Mesenteric fat pad (tissue), 1 donor: ENCODE data around the gene CFAP70. TPM values are rescaled to one million over a fixed set of nuclear protein-coding genes. Genes with fewer than 3 reads are reported as not detected.
A peak's percentile ranks its signal among the peaks of the same experiment; 100 is the strongest.
"Not testable (repeated sequence)": the region's sequence is repeated elsewhere in the genome, so short reads cannot be mapped to it uniquely, and the experiment has no call there.

ENCODE experiments used
- DNase-seq: peaks from one replicate; pipeline ENCODE4 v3.0.0-alpha.2; 2020; ENCODE audit warnings: low spot score
- long read RNA-seq: library from polyadenylated mRNA; unstranded; transcript quantifications from one replicate; pipeline ENCODE4 v2.0.0, GENCODE V29; 2020
- total RNA-seq: library from RNA; stranded (reverse); fragmentation: NEBNext Ultra II Directional; extraction: Animal tissue kit (Norgen Biotek cat#: 25700); gene quantifications from one replicate; pipeline ENCODE4 v1.2.1, GENCODE V29; 2021
- donor health status: DM: yes; HTN: yes; CAD: no.

Gene CFAP70
- 2.5 TPM for total RNA-seq
- long read RNA-seq, partial matches to known transcripts = 0 of 3 reads
- long read RNA-seq, other reads (novel, unspliced or antisense) = 3 of 3 reads

DNA sequence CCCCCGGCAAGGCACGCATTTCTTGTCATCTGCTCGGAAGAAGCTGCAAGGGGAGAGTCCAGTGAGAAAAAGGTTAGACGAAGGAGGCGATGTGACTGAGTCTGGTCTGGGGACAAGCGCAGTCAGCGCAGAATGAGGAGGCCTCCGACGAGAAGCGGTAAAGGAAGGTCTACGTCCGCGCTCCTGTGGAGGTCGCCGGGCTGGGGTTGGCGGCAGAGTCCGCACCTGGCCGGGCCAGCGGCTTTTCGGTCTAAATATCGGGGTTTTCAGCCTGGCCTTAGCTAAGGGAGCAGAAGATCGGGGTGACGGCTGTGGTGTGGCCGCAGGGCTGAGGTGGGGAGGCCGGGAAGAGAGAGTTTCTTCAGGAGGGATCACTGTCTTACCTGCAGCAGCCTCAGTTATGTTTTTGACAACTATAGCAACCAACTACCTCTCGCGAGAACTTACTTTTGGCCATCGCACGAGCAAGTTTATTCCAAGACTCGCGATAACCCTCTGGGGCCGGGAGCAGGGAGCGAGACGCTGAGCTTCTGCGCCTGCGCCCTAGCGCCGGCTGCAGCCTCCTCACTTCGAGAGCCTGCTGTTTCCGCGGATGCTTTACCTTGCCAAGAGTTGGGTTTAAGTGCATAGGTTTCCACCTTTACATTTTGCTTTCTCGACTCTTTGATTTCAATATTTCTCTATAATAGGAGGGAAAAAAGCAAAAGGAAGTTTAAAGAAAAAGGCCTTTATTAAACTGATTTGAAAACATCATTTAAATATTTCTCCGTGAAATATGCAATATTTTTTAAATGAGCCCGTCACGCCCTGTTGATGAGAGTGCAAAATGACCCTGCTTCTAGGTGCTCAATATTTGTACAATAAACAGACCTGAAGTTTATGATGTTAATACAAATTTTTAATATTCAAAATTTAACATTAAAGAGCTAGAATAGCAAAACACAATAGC is at the start of gene CFAP70:
Gene CFAP70 (minus strand): TSS at position 534 of the 949 bp plus-strand sequence. CDS start 4,068 bp downstream, outside the sequence.
- peak; percentile 95 for DNase-seq

DNA sequence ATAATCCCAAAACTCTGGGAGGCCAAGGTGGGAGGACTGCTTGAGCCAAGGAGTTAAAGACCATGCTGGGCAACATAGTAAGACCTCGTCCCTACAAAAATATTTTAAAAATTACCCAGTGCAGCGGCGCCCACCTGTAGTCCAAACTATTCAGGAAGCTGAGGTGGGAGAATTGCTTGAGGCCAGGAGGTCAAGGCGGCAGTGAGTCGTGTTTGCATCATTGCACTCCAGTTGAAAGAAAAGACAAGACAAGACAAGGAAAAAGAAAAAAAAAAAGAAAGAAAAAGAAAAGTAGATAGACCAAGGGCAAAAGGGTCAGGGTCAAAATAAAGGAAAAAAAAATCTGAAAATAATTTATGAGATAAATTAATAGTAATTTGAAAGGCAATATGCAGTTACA is 49.4 kb upstream of the CFAP70 start:
- DNase-seq = no peak

DNA sequence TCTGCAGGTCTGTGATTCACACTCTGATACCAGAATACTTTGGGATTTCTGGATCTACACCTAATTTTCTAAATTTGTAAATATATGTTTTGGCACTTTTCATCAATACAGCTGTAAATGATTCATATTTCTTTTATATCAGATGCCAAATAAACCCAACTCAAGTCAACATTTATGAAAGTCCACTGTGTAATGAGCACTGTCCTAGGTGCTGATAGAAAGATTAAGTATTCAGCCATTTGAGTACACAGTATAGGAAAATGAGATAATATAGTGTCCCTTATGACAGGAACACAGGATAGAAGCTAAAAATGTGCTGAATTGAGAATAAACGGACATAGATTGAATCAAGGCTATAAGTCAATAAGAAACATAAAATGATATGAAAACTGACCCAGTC is 48.8 kb upstream of the CFAP70 start:
- DNase-seq = no peak

DNA sequence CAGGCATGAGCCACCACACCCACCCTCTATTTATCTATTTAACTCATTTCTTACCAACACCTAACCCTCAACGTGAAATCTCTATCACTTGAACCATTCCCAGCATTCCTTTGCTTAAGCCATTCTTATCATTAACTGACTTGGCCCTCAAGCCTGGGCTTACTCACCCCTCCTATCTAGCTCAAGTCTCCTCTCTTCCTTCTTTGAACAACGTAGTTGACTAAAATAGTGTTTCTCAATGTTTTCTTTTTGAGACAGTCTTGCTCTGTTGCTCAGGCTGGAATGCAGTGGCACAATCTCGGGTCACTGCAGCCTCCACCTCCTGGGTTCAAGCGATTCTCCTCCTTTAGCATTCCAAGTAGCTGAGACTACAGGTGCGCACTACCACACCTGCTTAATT is 48.2 kb upstream of the CFAP70 start:
- no peak for DNase-seq

DNA sequence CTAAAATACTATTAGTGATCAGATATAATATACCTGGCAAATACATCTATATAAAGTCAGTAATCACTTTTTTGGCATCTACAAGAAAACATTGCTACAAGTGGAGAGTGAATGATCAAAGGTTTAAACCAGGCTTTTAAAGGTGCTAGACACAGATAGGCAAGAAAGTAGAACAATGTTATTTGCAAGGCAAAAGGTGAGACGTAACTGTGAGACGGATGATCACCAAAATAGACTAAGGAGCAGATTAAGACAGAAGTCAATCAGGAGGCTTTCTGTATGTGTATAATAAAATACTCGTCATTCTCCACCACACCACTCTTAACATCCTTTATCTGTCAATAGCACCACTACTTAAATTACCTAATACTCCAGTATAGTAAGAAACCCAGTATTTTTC is 46.9 kb upstream of the CFAP70 start:
- DNase-seq = no peak

DNA sequence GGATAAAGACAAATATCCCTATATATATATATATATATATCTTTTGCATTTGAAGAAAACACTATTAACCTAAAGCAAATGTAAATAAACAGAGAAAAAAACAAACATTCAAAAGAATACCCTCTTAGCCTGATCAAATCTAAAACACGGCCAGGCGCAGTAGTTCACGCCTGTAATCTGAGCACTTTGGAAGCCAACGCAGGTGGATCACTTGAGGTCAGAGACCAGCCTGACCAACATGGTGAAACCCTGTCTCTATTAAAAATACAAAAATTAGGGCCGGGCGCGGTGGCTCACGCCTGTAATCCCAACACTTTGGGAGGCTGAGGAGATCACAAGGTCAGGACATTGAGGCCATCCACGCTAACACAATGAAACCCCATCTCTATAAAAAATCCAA is 46.0 kb upstream of the CFAP70 start:
- no peak for DNase-seq

DNA sequence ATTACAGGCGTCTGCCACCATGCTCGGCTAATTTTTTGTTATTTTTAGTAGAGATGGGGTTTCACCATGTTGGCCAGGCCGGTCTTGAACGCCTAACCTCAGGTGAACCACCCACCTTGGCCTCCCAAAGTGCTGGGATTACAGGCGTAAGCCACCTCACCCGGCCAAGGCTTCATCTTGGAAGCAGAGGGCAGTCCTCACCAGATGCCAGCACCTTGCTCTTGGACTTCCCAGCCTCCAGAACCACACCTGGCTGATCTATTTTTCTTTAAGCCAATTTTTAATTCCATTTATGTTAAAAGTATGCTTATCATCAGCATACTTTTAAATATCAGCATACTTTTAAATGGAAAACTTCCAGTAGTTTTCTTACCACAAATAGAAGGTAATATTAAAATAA is 43.0 kb upstream of the CFAP70 start:
- no peak for DNase-seq

DNA sequence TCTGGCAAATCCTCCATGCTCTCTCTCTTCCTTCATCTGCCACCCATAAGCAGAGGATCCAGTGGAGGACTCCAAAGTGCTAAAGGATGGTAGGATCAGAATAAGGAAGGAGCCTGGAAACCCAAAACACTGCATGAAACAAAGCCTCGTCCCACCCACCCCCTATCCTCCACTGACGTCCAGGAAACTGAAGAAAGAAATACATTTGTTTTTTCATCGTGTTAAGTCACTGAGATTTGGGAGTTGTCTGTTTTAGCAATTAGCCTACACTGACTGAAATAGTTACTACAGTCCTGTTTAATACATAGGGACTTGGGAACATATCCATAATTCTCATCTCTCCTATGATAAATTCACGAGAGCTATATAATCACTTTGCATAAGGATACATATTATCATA is 40.4 kb upstream of the CFAP70 start:
- DNase-seq = no peak

DNA sequence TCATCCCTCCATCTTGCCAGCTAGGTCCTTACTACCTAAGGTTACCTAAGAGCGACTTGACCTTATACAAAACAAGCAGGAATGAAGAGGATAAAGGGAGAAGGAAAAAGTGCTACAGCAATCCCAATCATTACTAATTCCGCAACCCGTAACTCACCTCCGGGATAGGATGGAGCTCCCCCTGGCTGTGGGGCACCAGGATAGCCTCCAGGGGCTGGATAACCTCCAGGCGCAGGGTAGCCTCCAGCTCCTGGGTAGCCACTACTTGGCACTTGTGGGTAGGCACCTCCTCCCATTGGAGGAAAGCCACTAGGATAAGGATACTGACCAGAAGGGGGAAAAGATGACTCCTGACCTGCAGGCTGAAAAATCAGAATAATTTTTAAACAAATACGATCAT is 39.4 kb upstream of the CFAP70 start:
- no peak for DNase-seq

DNA sequence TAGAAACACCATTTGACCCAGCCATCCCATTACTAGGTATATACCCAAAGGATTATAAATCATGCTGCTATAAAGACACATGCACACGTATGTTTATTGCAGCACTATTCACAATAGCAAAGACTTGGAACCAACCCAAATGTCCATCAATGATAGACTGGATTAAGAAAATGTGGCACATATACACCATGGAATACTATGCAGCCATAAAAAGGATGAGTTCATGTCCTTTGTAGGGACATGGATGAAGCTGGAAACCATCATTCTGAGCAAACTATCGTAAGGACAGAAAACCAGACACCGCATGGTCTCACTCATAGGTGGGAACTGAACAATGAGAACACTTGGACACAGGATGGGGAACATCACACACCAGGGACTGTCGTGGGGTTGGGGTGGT is 35.7 kb upstream of the CFAP70 start:
- not testable (repeated sequence) for DNase-seq

DNA sequence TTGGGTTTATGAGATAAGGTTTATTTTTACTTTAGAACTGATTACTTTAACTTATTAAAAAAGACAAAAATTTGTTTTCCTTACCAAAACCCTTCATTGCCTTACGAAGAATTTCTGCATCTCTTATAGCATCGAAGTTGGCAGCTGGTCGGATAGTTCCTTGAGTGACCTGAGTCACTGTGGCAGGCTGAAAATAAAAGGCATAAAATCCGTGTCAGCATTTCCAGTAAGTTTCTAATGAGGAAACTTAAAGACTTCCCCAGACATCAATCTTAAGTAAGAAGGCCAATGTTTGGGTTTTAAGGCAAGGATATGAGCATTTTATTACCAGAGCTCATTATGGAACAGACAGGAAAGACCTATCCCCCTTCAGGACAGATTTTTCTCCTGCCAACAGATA is 29.6 kb upstream of the CFAP70 start:
- no peak for DNase-seq

DNA sequence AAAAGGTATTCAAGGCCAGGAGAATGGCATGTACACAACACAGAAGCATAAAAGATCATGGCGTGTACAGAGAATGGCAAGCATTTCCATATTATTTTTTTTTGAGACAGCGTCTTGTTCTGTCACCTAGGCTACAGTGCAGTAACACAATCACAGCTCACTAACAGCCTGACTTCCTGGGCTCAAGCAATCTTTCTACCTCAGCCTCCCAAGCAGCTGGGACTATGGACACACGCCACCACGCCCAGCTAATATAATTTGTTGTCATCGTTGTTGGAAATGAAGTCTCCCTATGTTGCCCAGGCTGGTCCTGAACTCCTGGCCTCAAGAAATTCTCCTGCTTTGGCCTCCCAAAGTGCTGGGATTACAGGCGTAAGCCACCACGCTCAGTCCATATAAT is 27.9 kb upstream of the CFAP70 start:
- no peak for DNase-seq

DNA sequence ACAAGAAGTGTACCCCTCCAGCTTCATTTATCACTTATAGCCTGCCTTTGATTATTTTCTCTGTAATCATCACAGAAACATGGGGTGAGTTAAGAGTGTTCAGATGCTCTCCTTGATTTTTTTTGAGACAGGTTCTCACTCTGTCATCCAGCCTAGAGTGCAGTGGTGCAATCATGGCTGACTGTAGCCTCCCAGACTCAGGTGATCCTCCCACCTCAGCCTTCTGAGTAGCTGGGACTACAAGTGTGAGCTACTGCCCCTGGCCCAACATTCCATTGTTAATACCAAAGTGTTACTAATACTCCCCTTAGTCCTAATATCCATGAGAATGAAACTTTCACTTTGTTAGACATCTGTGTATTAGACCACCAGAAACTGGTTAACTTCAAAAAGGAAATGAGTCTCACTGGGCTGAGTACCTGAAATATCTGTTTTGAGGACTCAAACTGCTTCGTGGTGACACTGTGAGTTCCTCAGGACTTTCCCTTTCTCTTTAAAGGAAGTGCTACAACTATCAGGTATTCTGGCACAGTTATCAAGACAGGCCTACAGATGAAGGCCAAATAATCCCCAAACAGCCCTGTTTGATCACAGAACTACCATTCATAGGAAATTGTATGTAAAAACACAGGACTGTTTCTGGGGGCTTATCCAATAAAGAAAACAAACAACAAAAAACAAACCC is 20.5 kb upstream of the CFAP70 start:
- DNase-seq = no peak

DNA sequence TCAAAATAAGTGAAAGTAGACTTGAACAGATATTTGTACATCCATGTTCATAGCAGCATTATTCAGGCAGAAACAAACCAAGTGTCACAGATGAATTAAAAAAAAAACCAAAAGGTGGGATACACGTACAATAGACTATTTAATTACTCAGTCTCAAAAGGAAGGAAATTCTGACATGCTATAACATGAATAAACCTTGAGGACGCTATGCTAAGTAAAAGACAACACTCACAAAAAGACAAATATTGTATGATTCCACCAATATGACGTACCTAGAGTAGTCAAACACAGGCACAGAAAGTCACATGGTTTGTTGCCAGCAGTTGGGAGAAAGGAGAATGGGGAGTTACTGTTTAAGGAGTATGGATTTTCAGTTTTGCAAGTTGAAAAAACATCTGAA is 18.0 kb upstream of the CFAP70 start:
- DNase-seq = no peak

DNA sequence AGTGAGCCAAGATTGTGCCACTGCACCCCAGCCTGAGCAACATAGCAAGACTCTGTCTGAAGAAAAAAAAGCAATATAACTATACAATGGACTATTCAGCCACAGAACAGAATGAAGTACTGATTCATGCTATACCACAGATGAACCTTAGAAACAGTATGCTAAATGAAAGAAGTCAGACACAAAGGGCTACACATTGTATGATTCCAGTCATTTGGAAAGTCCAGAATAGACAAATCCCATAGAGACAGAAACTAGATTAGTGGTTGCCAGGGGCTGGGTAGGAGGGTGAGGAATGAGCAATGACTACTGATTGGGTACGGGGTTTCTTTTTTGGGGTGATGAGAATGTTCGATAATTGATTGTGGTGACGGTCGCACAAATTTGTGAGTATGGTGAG is 9.6 kb upstream of the CFAP70 start:
- DNase-seq = no peak

DNA sequence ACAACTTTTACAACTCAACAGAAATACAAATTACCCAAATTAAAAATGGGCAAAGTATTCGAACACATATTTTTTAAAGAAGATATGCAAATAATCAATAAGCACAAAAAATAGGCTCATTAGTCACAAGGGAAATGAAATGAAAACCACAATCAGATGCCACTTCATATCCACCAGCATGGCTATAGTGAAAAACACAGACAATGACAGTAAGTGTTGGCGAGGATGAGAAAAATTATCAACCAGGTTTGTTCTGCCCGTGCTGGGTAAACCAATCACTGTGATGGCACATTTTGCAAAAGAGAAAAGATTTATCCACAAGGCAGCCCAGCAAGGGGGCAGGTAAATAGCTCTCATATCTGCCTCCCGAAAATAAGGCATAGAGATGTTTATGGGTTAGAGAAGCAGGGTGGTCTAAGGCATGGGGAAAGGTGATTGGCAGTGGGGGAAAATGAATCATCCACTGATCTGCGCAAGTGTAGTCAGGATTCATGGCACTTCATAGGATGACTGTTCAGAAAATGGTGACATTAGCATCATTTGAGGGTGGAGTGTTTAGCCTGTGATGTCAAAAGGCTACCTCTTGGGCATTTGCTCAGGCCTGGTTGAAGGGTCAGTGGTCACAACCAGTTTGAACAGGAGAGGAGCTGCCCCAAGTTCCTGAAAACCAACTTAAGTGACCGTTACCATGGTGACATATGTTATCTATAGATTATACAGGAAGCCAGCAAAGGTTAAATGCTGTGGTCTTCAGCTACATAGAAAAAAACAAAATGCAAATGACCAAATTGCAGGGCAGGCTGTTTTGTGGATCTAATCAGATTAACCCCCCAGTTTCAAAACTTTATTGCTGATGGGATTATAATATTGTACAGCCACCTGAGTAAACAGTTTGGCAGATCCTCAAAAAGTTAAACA is 8.0 kb upstream of the CFAP70 start:
- no peak for DNase-seq

DNA sequence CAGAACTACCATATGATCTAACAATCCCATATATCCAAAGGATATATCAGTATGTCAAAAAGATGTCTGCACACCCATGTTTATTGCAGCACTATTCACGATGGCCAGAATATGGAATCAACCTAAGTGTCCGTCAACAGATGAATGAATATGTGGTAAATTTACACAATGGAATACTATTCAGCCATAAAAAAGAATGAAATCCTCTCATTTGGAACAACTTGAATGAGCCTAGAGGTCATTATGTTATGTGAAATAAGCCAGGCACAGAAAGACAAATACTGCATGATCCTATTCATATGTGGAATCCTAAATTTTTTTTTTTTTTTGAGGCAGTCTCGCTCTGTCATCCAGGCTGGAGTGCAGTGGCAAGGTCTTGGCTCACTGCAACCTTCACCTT is 6.3 kb upstream of the CFAP70 start:
- no peak for DNase-seq

DNA sequence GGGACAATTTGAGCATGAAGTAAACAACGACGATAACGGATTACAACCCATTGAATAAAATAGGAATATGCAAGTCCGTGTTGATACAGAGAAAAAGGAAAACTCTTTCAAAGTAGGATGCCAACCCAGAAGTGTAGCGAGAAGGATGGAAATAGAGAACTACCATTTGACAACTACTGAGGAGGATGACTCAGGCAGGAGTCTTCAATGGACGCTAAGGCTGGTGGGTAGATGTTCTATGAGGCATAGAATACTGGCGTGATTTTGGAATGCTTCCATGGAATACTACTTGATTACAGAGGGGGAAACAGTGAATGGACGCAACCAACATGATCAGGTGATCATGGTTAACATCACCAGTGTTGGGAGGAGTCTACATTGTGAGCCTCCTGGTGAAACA is 828 bp upstream of the CFAP70 start:
- no peak for DNase-seq

DNA sequence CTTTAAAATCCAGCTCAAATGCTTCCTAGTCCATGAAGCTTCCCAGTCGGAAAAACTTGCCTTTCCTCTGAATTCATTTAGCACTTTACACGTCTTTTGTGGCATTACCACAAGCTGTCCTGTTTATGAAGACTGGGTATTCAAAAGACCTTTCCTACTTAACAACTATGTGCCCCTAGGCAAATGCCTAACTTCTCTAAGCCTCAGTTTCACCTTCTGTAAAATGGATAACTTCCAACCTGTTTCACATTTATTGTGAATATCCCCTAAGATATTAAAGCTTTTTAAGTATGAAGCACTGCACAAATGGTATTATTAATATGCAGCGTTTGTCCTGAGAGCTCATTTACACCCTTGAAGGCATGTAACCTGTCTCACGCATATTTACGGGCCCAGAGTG is 843 bp downstream of the CFAP70 start:
- no peak for DNase-seq

DNA sequence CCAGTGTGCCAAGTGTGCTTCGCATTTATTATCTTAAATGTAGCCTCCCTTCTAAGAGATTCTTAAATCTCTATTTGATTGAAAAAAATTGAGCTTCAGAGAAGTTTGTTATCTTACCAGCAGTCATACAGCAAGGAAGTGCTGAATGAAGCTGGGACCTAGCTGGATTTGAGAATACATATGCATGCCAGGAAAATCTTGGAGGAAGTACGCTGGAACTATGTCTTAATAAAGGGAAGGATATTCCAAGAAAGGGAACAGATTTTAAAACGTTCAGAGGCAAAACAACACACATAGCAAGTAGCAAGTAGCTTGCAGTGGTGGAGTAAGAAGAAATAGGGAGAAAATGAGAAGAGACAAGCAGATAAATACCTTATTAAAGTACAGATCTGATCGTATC is 1.5 kb downstream of the CFAP70 start:
- DNase-seq = no peak

DNA sequence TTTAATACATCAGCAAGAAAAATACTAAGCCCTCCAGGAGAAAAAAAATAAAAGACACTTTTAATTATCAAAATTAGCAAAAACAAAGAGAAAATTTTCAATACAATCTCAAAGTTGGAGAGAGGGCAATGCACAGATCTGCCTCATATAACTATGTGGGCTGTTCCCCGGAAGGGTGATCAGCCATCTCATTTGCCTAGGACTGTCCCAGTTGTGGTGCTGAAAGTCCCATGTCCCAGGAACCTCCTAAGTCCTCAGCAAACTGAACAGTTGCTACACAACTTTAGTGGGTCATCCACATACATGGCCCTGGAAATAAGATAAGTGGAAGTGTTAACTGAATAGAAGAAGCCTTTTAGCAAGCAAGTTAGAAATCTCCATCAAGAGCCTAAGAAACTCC is 14.4 kb downstream of the CFAP70 start:
- no peak for DNase-seq
